ENCODE measurements around the gene RAB9A. TPM values are rescaled to one million over a fixed set of nuclear protein-coding genes. Genes with fewer than 3 reads are reported as not detected.
A peak's percentile ranks its signal among the peaks of the same experiment; 100 is the strongest.

The RAB9A gene
- total RNA-seq, 4 donors from 2014 or later = 20.8 to 33.1 (median 25.4) TPM

- Histone ChIP-seq H3K4me3 (no peak overlapping the region), H3K27me3 (no peaks in the 10 kb centered on the region), H3K36me3 (peaks cover 0 to 21% (median 6%) of the 10 kb centered on the region in 4 donors), H3K27ac (replicated peaks in 1 of 4) (peak overlapping the region; percentile 56 to 62 (median 58)), H3K9me3 (no peaks in the 10 kb centered on the region), H3K4me1 (peaks cover 0 to 33% (median 21%) of the 10 kb centered on the region in 4 donors)
- TF ChIP-seq CTCF (IDR thresholded peaks at IDR 0.05) = peak; percentile 64 to 87 (median 70)
- TF ChIP-seq POLR2AphosphoS5 (IDR thresholded peaks at IDR 0.05) = no peak
- no peak for TF ChIP-seq POLR2A (IDR thresholded peaks at IDR 0.05; ENCODE audit: low read depth)
- no peak for DNase-seq (ENCODE audit: extremely low spot score)
- intact Hi-C loops (cut with DNase I) = loop anchor here (5.0 kb wide), 2 partner anchors 89 to 374 kb away; no protein-coding TSS in a partner anchor
- 15% methylated on average over 2 of the region's 2 CpGs for WGBS
Measured at GRCh38 chrX:13658602-13659001, 30.3 kb upstream of the RAB9A start.

GRCh38 chrX:13659063-13659462, 29.9 kb upstream of the RAB9A start:
- Histone ChIP-seq H3K27ac (replicated peaks in 1 of 4) (peak overlapping the region; percentile 56 to 62 (median 58)), H3K27me3 (no peaks in the 10 kb centered on the region), H3K9me3 (no peaks in the 10 kb centered on the region), H3K4me1 (peaks cover 0 to 33% (median 18%) of the 10 kb centered on the region in 4 donors), H3K4me3 (no peak overlapping the region), H3K36me3 (peaks cover 0 to 21% (median 6%) of the 10 kb centered on the region in 4 donors)
- TF ChIP-seq EP300 (IDR thresholded peaks at IDR 0.05) (no peak), CTCF (IDR thresholded peaks at IDR 0.05) (no peak), POLR2A (IDR thresholded peaks at IDR 0.05; ENCODE audit: low read depth) (no peak), POLR2AphosphoS5 (IDR thresholded peaks at IDR 0.05) (no peak)
- no peak for DNase-seq (ENCODE audit: extremely low spot score)
- intact Hi-C loops (cut with DNase I) = loop anchor here (5.0 kb wide), 2 partner anchors 88 to 373 kb away; no protein-coding TSS in a partner anchor
- WGBS = 49% methylated on average over 6 of the region's 6 CpGs

- no peaks in the 10 kb centered on the region for H3K9me3 ChIP-seq
- no peaks in the 10 kb centered on the region for H3K27me3 ChIP-seq
- 54% methylated on average over 6 of the region's 6 CpGs for WGBS
- DNase-seq (ENCODE audit: extremely low spot score) = no peak
- peaks cover 0 to 21% (median 2%) of the 10 kb centered on the region in 4 donors for H3K36me3 ChIP-seq
- intact Hi-C loops (cut with DNase I) = no loop called here
- TF ChIP-seq POLR2A (IDR thresholded peaks at IDR 0.05; ENCODE audit: low read depth) = no peak
- no peak for TF ChIP-seq EP300 (IDR thresholded peaks at IDR 0.05)
- TF ChIP-seq POLR2AphosphoS5 (IDR thresholded peaks at IDR 0.05) = no peak
- TF ChIP-seq CTCF (IDR thresholded peaks at IDR 0.05) = no peak
- H3K4me1 ChIP-seq = peaks cover under 1 to 34% (median 17%) of the 10 kb centered on the region in 4 donors
- peak overlapping the region; percentile 61 to 77 (median 69) for H3K27ac ChIP-seq (replicated peaks in 1 of 4)
- H3K4me3 ChIP-seq = peak overlapping the region; percentile 25 to 40 (median 38)
Measured at GRCh38 chrX:13661735-13662288, 27.1 kb upstream of the RAB9A start.

GRCh38 chrX:13662355-13662791, 26.6 kb upstream of the RAB9A start:
- Histone ChIP-seq H3K4me3 (peak overlapping the region; percentile 25 to 40 (median 38)), H3K27me3 (no peaks in the 10 kb centered on the region), H3K9me3 (no peaks in the 10 kb centered on the region), H3K27ac (replicated peaks in 1 of 4) (peak overlapping the region; percentile 61 to 77 (median 69)), H3K4me1 (peaks cover 6 to 39% (median 23%) of the 10 kb centered on the region in 4 donors), H3K36me3 (peaks cover 0 to 21% (median 2%) of the 10 kb centered on the region in 4 donors)
- TF ChIP-seq EP300 (IDR thresholded peaks at IDR 0.05) = no peak
- peak in 1 of 2 donors; percentile 63 for TF ChIP-seq POLR2AphosphoS5 (IDR thresholded peaks at IDR 0.05)
- WGBS = 62% methylated on average over 6 of the region's 6 CpGs
- no peak for DNase-seq (ENCODE audit: extremely low spot score)
- intact Hi-C loops (cut with DNase I) = no loop called here

- H3K36me3 ChIP-seq = peaks cover 0 to 21% (median 2%) of the 10 kb centered on the region in 4 donors
- WGBS = 82% methylated on average over 3 of the region's 3 CpGs
- intact Hi-C loops (cut with DNase I) = no loop called here
- H3K4me3 ChIP-seq = no peak overlapping the region
- DNase-seq (ENCODE audit: extremely low spot score) = no peak
- H3K27me3 ChIP-seq = no peaks in the 10 kb centered on the region
- H3K4me1 ChIP-seq = peaks cover 8 to 43% (median 32%) of the 10 kb centered on the region in 4 donors
- H3K27ac ChIP-seq (replicated peaks in 1 of 4) = peak overlapping the region; percentile 34 to 77 (median 64)
- no peaks in the 10 kb centered on the region for H3K9me3 ChIP-seq
- TF ChIP-seq POLR2A (IDR thresholded peaks at IDR 0.05; ENCODE audit: low read depth) (no peak), POLR2AphosphoS5 (IDR thresholded peaks at IDR 0.05) (no peak), EP300 (IDR thresholded peaks at IDR 0.05) (no peak), CTCF (IDR thresholded peaks at IDR 0.05) (no peak)
Measured at GRCh38 chrX:13664020-13664419, 24.9 kb upstream of the RAB9A start.
